Neutrophil (primary cell): ENCODE results near the gene SUGCT.

ENCODE experiments used
- H3K27ac ChIP-seq: fragments of 200-600 bp; sonication (generic); 2 replicates; pipeline ENCODE4 v1.5.1; 2016; ENCODE audit warnings: mild to moderate bottlenecking, moderate library complexity
- H3K27me3 ChIP-seq: fragments of 200-600 bp; sonication (generic); 2 replicates; pipeline ENCODE4 v1.6.0; 2016; ENCODE audit warnings: mild to moderate bottlenecking
- H3K36me3 ChIP-seq: fragments of 200-600 bp; sonication (generic); 2 replicates; pipeline ENCODE4 v1.5.1; 2017
- H3K4me1 ChIP-seq, 2 experiments: fragments of 200-600 bp in 1 of 2; sonication (generic) in 1 of 2; 1 replicate in 1 of 2; 2 replicates in 1 of 2; pipeline versions ENCODE4 v1.5.1 to v1.6.1; 2013 to 2016; ENCODE audit warnings: low read depth in 1 of 2, low read length in 1 of 2, mild to moderate bottlenecking in 1 of 2, moderate library complexity in 1 of 2; ENCODE audit not compliant: control insufficient read depth in 1 of 2, insufficient read depth in 1 of 2
- H3K4me3 ChIP-seq, 2 experiments: fragments of 200-600 bp in 1 of 2; sonication (generic) in 1 of 2; 1 replicate in 1 of 2; 2 replicates in 1 of 2; pipeline ENCODE4 v1.5.1; 2013 to 2016; ENCODE audit warnings: low read depth in 1 of 2, low read length in 1 of 2, mild to moderate bottlenecking in 1 of 2, moderate library complexity in 1 of 2
- H3K9me3 ChIP-seq: fragments of 200-600 bp; sonication (generic); 2 replicates; pipeline ENCODE4 v1.5.1; 2016
- CTCF ChIP-seq: fragments of 200-600 bp; sonication (generic); IDR thresholded peaks from 2 replicates; pipeline ENCODE4 v1.5.1; 2016; ENCODE audit warnings: antibody characterized with exemption

Gene SUGCT

GRCh38 chr7:40799493-40800403, 664.9 kb downstream of the SUGCT start:
- Histone ChIP-seq H3K27me3 (no peaks in the 10 kb centered on the region), H3K4me3 (no peak overlapping the region), H3K27ac (no peak overlapping the region), H3K36me3 (no peaks in the 10 kb centered on the region), H3K4me1 (no peaks in the 10 kb centered on the region), H3K9me3 (no peaks in the 10 kb centered on the region)
- no peak for TF ChIP-seq CTCF

- H3K36me3 ChIP-seq = no peaks in the 10 kb centered on the region
- H3K9me3 ChIP-seq = no peaks in the 10 kb centered on the region
- H3K4me1 ChIP-seq = no peaks in the 10 kb centered on the region
- H3K27ac ChIP-seq = no peak overlapping the region
- H3K4me3 ChIP-seq = no peak overlapping the region
- H3K27me3 ChIP-seq = no peaks in the 10 kb centered on the region
- no peak for TF ChIP-seq CTCF
These were observed 666.0 kb downstream of the SUGCT start for GRCh38 chr7:40800771-40801170.

- Histone ChIP-seq H3K4me1 (no peaks in the 10 kb centered on the region), H3K36me3 (no peaks in the 10 kb centered on the region), H3K4me3 (no peak overlapping the region), H3K27me3 (no peaks in the 10 kb centered on the region), H3K27ac (no peak overlapping the region), H3K9me3 (no peaks in the 10 kb centered on the region)
- TF ChIP-seq CTCF = no peak
These were observed 667.7 kb downstream of the SUGCT start for GRCh38 chr7:40802497-40802896.

- TF ChIP-seq CTCF = no peak
- no peaks in the 10 kb centered on the region for H3K36me3 ChIP-seq
- no peaks in the 10 kb centered on the region for H3K27me3 ChIP-seq
- no peaks in the 10 kb centered on the region for H3K9me3 ChIP-seq
- no peaks in the 10 kb centered on the region for H3K4me1 ChIP-seq
- H3K4me3 ChIP-seq = no peak overlapping the region
- H3K27ac ChIP-seq = no peak overlapping the region
These were observed 669.8 kb downstream of the SUGCT start for GRCh38 chr7:40804477-40805215.

GRCh38 chr7:40805361-40805760, 670.6 kb downstream of the SUGCT start:
- Histone ChIP-seq H3K27ac (no peak overlapping the region), H3K27me3 (no peaks in the 10 kb centered on the region), H3K9me3 (no peaks in the 10 kb centered on the region), H3K36me3 (no peaks in the 10 kb centered on the region), H3K4me3 (no peak overlapping the region), H3K4me1 (no peaks in the 10 kb centered on the region)
- no peak for TF ChIP-seq CTCF
